H1 (cell line): ENCODE results near the gene IST1. TPM values are rescaled to one million over a fixed set of nuclear protein-coding genes. Genes with fewer than 3 reads are reported as not detected.

Experiments used
- HDAC6 ChIP-seq: IDR thresholded peaks from one replicate; pipeline ENCODE4 v1.7.1; 2012; ENCODE audit warnings: low read depth, mild to moderate bottlenecking, inconsistent platforms, low read length, moderate library complexity
- JUND ChIP-seq: IDR thresholded peaks from 2 replicates; pipeline ENCODE4 v1.6.1; 2011; ENCODE audit warnings: mild to moderate bottlenecking, improper control_type of control experiment, low read length
- TCF12 ChIP-seq: IDR thresholded peaks from 2 replicates; pipeline ENCODE4 v1.6.1; 2011; ENCODE audit warnings: low read depth, mild to moderate bottlenecking, low read length
- polyA plus RNA-seq, 7 experiments: library from polyadenylated mRNA; depleted of rRNA in 3 of 7; stranded (reverse) in 5 of 7; unstranded in 2 of 7; fragments of >200 nt in 5 of 7; fragments of 200-250 nt in 2 of 7; gene quantifications; 1 replicate in 5 of 7; 2 replicates in 1 of 7; 4 replicates in 1 of 7; pipeline versions ENCODE4 v1.2.1 to v1.2.3, GENCODE V29; 2011 to 2013; ENCODE audit warnings: missing spikeins in 2 of 7, mixed read lengths in 2 of 7
- total RNA-seq: library from RNA; stranded (reverse); fragmentation: NEBNext Ultra II Directional; extraction: Animal tissue kit (Norgen Biotek cat#: 25700); gene quantifications from 2 replicates; pipeline ENCODE4 v1.2.1, GENCODE V29; 2021

The IST1 gene
- total and polyA plus RNA-seq, 2 of the 8 experiments (the other 6 are each of a cell fraction or from before 2014, with no cell fraction given): 190 to 248 TPM

GRCh38 chr16:71873199-71873598, 22.1 kb upstream of the IST1 start (continued):
- TF ChIP-seq HDAC6 (no peak), JUND (no peak), TCF12 (no peak)
- TF ChIP-seq, all 59 proteins: peak for 0
